ENCODE data around the gene AFDN. TPM values are rescaled to one million over a fixed set of nuclear protein-coding genes. Genes with fewer than 3 reads are reported as not detected.
"Not testable (repeated sequence)": the region's sequence is repeated elsewhere in the genome, so short reads cannot be mapped to it uniquely, and the experiment has no call there.

AFDN gene
- polyA plus RNA-seq, 1 experiment = 20.4 TPM

DNA sequence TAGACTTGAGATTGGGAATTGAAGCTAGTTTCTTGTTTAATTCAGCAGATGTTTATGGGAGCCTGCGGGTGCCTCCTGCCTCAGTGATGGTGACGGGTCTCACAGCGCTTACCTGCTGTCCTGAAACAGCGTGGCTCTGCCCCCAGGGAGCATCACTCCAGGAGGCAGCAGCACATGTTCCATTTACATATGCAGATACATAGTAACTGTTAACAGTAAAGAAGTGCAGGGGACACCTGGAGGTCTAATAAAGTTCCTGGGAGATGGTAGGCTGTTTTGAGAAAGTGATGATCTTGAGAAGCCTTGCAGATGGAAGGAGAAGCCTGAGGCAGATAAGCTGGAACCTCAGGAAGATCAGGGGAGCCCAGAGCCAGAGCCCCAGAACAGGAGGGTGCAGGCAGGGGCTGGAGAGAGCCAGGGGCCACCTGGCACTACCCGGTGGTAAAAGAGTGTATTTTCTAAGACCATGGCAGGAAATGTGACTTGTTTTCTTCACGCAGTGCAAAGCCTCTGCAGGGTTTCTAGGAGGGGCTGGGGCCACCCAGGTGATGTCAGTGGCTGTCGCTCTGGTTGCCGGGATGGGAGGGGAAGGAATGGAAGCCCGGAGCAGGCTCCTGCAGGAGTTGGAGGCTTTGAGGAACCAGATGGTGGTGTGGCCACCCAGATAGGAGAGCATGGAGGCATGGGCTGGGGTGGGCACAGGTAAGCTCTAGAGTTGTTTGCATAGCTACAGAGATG is 146.6 kb downstream of the AFDN start:
- no peak for DNase-seq (ENCODE audit: low read depth)
- H3K27me3 ChIP-seq (ENCODE audit: control insufficient read depth, insufficient read depth, low read length) = no peaks in the 10 kb centered on the region
- H3K4me3 ChIP-seq (ENCODE audit: low read depth, low read length) = no peak overlapping the region
- TF ChIP-seq, protein P1, sequence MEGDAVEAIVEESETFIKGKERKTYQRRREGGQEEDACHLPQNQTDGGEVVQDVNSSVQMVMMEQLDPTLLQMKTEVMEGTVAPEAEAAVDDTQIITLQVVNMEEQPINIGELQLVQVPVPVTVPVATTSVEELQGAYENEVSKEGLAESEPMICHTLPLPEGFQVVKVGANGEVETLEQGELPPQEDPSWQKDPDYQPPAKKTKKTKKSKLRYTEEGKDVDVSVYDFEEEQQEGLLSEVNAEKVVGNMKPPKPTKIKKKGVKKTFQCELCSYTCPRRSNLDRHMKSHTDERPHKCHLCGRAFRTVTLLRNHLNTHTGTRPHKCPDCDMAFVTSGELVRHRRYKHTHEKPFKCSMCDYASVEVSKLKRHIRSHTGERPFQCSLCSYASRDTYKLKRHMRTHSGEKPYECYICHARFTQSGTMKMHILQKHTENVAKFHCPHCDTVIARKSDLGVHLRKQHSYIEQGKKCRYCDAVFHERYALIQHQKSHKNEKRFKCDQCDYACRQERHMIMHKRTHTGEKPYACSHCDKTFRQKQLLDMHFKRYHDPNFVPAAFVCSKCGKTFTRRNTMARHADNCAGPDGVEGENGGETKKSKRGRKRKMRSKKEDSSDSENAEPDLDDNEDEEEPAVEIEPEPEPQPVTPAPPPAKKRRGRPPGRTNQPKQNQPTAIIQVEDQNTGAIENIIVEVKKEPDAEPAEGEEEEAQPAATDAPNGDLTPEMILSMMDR (IDR thresholded peaks at IDR 0.05; ENCODE audit: insufficient read depth, low read depth, low read length) = no peak
- no peaks in the 10 kb centered on the region for H3K36me3 ChIP-seq (ENCODE audit: control insufficient read depth, insufficient read depth, low read length)
- ChIA-PET CTCF (no interaction called here), POLR2A (no interaction called here)

DNA sequence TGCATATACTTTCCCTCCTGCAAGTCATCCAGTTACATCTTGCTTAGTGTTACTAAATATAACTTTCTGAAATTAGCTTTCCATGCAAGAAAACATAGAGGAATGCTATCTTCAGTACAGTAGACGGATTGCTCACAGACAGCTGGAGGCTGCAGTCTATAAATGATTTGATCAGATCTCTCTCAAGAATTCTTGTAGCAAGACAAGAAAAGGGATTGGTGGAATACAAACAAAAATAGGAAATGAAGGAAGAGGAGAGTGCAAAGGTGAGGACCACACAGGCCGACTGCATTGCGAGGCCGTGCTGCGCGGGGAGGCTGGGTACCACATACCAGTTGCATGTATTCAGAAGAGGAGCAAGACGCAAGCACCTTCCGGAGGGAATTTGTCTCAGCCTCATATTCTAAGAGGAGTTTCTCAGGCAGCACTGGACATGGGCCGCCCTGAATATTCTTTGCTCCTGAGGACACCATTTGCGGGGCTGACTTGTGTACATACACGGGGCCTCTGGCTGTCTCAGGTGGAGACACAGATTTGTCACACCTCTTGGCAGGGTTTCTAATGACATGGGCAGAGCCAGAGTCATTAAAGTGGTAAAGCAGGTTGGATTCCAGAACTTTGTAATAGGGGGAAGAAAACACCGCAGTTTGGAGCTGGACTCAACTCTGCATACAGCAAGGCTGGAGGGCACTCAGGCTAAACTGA is 148.1 kb downstream of the AFDN start:
- TF ChIP-seq, protein P1 (IDR thresholded peaks at IDR 0.05; ENCODE audit: insufficient read depth, low read depth, low read length) = no peak
- no peak overlapping the region for H3K4me3 ChIP-seq (ENCODE audit: low read depth, low read length)
- CTCF ChIA-PET = no interaction called here
- H3K36me3 ChIP-seq (ENCODE audit: control insufficient read depth, insufficient read depth, low read length) = no peaks in the 10 kb centered on the region
- POLR2A ChIA-PET = no interaction called here
- no peaks in the 10 kb centered on the region for H3K27me3 ChIP-seq (ENCODE audit: control insufficient read depth, insufficient read depth, low read length)
- no peak for DNase-seq (ENCODE audit: low read depth)

DNA sequence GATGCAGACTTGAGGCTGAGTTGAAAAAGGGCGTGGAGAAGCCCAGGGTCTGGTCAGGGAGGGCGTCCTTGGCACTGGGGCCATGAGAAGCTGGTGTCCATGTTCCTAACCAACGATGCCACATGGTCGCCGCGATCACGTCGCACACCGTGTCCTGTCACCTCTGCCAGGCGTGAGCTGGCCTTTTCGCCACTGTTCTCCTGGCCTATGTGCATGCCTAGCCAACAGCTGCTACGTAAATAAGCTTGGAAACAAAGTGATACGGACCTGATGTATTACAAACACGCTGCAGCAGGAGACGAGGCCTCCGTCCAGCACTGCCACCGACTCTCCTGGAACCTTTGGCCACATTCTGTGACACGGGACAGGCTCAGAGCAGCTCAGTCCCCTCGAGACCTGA is 148.7 kb downstream of the AFDN start:
- ChIA-PET POLR2A (no interaction called here), CTCF (no interaction called here)
- H3K27me3 ChIP-seq (ENCODE audit: control insufficient read depth, insufficient read depth, low read length) = no peaks in the 10 kb centered on the region
- no peaks in the 10 kb centered on the region for H3K36me3 ChIP-seq (ENCODE audit: control insufficient read depth, insufficient read depth, low read length)
- TF ChIP-seq, protein P1 (IDR thresholded peaks at IDR 0.05; ENCODE audit: insufficient read depth, low read depth, low read length) = no peak
- DNase-seq (ENCODE audit: low read depth) = no peak
- no peak overlapping the region for H3K4me3 ChIP-seq (ENCODE audit: low read depth, low read length)

DNA sequence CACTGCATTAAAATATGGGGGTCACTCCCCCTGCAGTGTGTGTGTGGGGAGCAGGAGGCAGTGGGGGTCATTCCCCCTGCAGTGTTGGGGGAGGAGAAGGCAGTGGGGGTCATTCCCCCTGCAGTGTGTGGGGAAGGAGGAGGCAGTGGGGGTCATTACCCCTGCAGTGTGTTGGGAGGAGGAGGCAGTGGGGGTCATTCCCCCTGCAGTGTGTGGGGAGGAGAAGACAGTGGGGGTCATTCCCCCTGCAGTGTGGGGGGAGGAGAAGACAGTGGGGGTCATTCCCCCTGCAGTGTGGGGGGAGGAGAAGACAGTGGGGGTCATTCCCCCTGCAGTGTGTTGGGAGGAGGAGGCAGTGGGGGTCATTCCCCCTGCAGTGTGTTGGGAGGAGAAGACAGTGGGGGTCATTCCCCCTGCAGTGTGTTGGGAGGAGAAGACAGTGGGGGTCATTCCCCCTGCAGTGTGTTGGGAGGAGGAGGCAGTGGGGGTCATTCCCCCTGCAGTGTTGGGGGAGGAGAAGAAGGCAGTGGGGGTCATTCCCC is 149.5 kb downstream of the AFDN start:
- CTCF ChIA-PET; DNase-seq (ENCODE audit: low read depth); POLR2A ChIA-PET; H3K27me3 ChIP-seq (ENCODE audit: control insufficient read depth, insufficient read depth, low read length); H3K4me3 ChIP-seq (ENCODE audit: low read depth, low read length); H3K36me3 ChIP-seq (ENCODE audit: control insufficient read depth, insufficient read depth, low read length): not testable (repeated sequence)

DNA sequence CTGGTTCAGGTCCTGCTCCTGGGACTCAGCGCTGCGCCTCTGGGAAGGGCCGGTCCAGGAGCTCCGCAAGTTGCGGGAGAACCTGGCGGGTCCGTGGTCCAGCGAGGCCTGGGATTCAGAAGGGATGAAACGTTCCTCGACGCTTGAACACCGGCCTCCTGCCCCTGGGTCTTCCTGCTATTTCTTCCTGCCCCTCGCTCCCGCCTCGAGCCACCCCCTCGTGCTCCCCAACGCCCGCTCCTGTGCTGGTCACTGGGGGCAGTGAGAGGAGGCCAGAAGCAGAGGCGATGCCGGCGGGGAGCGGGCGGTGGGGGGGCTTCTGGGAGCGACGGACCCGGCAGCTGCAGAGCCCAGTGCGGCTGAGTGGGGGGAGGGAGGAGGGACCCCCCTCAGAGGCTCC is 150.0 kb downstream of the AFDN start:
- DNase-seq (ENCODE audit: low read depth) = no peak
- POLR2A ChIA-PET = no interaction called here
- H3K4me3 ChIP-seq (ENCODE audit: low read depth, low read length) = no peak overlapping the region
- TF ChIP-seq, protein P1 (IDR thresholded peaks at IDR 0.05; ENCODE audit: insufficient read depth, low read depth, low read length) = no peak
- no peaks in the 10 kb centered on the region for H3K27me3 ChIP-seq (ENCODE audit: control insufficient read depth, insufficient read depth, low read length)
- no peaks in the 10 kb centered on the region for H3K36me3 ChIP-seq (ENCODE audit: control insufficient read depth, insufficient read depth, low read length)
- CTCF ChIA-PET = no interaction called here
